Measurements from ENCODE around the gene HEPACAM. TPM values are rescaled to one million over a fixed set of nuclear protein-coding genes. Genes with fewer than 3 reads are reported as not detected.
A peak's percentile ranks its signal among the peaks of the same experiment; 100 is the strongest.

Gene HEPACAM
- total RNA-seq, 2 experiments from 2014 or later = not detected

DNA sequence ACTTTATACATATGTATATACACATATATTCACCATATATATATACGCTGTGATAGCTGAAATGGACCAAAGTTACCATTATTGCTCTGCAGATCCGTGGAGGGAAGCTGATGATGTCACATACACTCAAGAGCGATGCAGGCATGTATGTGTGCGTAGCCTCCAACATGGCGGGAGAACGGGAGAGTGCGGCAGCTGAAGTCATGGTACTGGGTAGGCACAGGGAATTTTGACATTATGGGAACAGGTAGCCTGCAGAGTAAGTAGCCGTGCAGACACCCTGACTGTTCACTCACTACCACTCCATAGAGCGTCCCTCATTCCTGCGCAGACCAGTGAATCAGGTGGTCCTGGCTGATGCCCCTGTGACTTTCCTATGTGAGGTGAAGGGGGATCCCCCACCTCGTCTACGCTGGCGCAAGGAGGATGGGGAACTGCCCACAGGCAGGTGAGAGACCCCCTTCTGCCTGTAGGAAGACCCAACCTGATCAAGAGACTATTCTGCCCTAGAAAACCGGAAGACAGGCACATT is 65.9 kb downstream of the HEPACAM start:
- H3K4me1 Mint-ChIP-seq (ENCODE audit: low read depth) = peaks cover 32% of the 10 kb centered on the region
- intact Hi-C loops (cut with micrococcal nuclease) = loop anchor here (10.0 kb wide), 1 partner anchor 455 kb away; no protein-coding TSS in a partner anchor
- no peak overlapping the region for H3K27ac Mint-ChIP-seq
- no peak overlapping the region for H3K4me3 Mint-ChIP-seq
- H3K9me3 Mint-ChIP-seq = no peaks in the 10 kb centered on the region
- CTCF ChIA-PET = interaction anchor here (0.9 to 1.5 kb wide), 2 partner anchors 32 to 123 kb away, joined by 4 read pairs; no protein-coding TSS in a partner anchor
- peaks cover 73% of the 10 kb centered on the region for H3K27me3 Mint-ChIP-seq (ENCODE audit: low read depth)
- no peaks in the 10 kb centered on the region for H3K36me3 Mint-ChIP-seq (ENCODE audit: low read depth)
- DNase-seq = no peak

DNA sequence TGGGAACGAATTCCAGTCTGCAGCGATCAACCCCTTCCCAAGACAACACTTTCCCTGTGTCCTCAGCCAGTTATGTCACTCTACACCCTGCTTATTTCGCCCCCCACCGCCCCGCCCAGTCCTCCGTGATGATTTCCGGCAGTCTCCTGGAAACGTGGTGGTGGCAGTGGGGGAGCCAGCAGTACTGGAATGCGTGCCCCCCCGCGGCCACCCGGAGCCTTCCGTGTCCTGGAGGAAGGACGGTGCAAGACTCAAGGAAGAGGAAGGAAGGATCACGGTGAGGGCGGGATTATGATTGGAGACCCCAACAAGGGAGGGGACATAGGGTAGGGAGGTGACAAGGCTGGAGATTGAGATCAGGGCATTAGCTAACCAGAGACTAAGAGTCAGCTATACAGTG is 66.5 kb downstream of the HEPACAM start:
- H3K4me3 Mint-ChIP-seq = peak overlapping the region; percentile 28
- no peaks in the 10 kb centered on the region for H3K9me3 Mint-ChIP-seq
- H3K4me1 Mint-ChIP-seq (ENCODE audit: low read depth) = peaks cover 32% of the 10 kb centered on the region
- no peak for DNase-seq
- intact Hi-C loops (cut with micrococcal nuclease) = loop anchor here (10.0 kb wide), 1 partner anchor 455 kb away; no protein-coding TSS in a partner anchor
- H3K36me3 Mint-ChIP-seq (ENCODE audit: low read depth) = no peaks in the 10 kb centered on the region
- no peak overlapping the region for H3K27ac Mint-ChIP-seq
- CTCF ChIA-PET = interaction anchor here (0.9 to 1.5 kb wide), 2 partner anchors 31 to 123 kb away, joined by 4 read pairs; no protein-coding TSS in a partner anchor
- H3K27me3 Mint-ChIP-seq (ENCODE audit: low read depth) = peaks cover 76% of the 10 kb centered on the region

Other genes with a start within 250 kb of the HEPACAM start
- 10 to 100 TPM; 10.3 to 10.8 TPM for gene NRGN, start 196.1 kb downstream of the HEPACAM start, total RNA-seq
- gene VSIG2, start 183.8 kb downstream of the HEPACAM start, total RNA-seq = under 1 TPM; 0.20 to 0.29 TPM
- 1 to 10 TPM; 1.0 to 1.2 TPM for gene ESAM, start 173.8 kb downstream of the HEPACAM start, total RNA-seq
- 1 to 10 TPM; 3.8 to 4.2 TPM for gene MSANTD2, start 135.6 kb downstream of the HEPACAM start, total RNA-seq
- 10 to 100 TPM; 24.2 to 24.5 TPM for gene ROBO3, start 70.6 kb downstream of the HEPACAM start, total RNA-seq
- gene ROBO4, start 38.2 kb downstream of the HEPACAM start, total RNA-seq = not detected
- gene HEPN1, start 16.8 kb downstream of the HEPACAM start, total RNA-seq = not detected
- gene CCDC15, start 18.2 kb upstream of the HEPACAM start, total RNA-seq = 1 to 10 TPM; 6.1 to 7.3 TPM
- under 1 TPM; 0.57 to 0.67 TPM for gene SLC37A2, start 127.3 kb upstream of the HEPACAM start, total RNA-seq
- 10 to 100 TPM; 11.5 to 12.6 TPM for gene TMEM218, start 175.6 kb upstream of the HEPACAM start, total RNA-seq
- not detected for gene PKNOX2, start 228.7 kb upstream of the HEPACAM start, total RNA-seq